ENCODE data around the gene CDC42BPB. TPM values are rescaled to one million over a fixed set of nuclear protein-coding genes. Genes with fewer than 3 reads are reported as not detected.

CDC42BPB gene
- total RNA-seq, 2 experiments from 2014 or later, result 2.0 to 2.5 TPM

GRCh38 chr14:102917469-102918211, 139.7 kb downstream of the CDC42BPB start:
- Mint-ChIP-seq H3K27me3 (no peaks in the 10 kb centered on the region), H3K9me3 (no peaks in the 10 kb centered on the region), H3K36me3 (no peaks in the 10 kb centered on the region), H3K4me3 (no peak overlapping the region), H3K27ac (no peak overlapping the region), H3K4me1 (no peaks in the 10 kb centered on the region)
- DNase-seq, result peak; percentile 47

GRCh38 chr14:102917056-102917385, 140.3 kb downstream of the CDC42BPB start:
- no peaks in the 10 kb centered on the region for H3K27me3 Mint-ChIP-seq
- H3K4me3 Mint-ChIP-seq, result no peak overlapping the region
- DNase-seq, result no peak
- no peaks in the 10 kb centered on the region for H3K9me3 Mint-ChIP-seq
- no peak overlapping the region for H3K27ac Mint-ChIP-seq
- no peaks in the 10 kb centered on the region for H3K36me3 Mint-ChIP-seq
- H3K4me1 Mint-ChIP-seq, result no peaks in the 10 kb centered on the region

GRCh38 chr14:102916347-102917055, 140.8 kb downstream of the CDC42BPB start:
- no peaks in the 10 kb centered on the region for H3K4me1 Mint-ChIP-seq
- no peak overlapping the region for H3K4me3 Mint-ChIP-seq
- no peaks in the 10 kb centered on the region for H3K9me3 Mint-ChIP-seq
- no peak overlapping the region for H3K27ac Mint-ChIP-seq
- DNase-seq, result no peak
- H3K36me3 Mint-ChIP-seq, result no peaks in the 10 kb centered on the region
- H3K27me3 Mint-ChIP-seq, result no peaks in the 10 kb centered on the region

- no peaks in the 10 kb centered on the region for H3K4me1 Mint-ChIP-seq
- no peak overlapping the region for H3K27ac Mint-ChIP-seq
- no peak for DNase-seq
These were observed 141.8 kb downstream of the CDC42BPB start for GRCh38 chr14:102915292-102916110.

GRCh38 chr14:102914474-102915291, 142.7 kb downstream of the CDC42BPB start:
- H3K36me3 Mint-ChIP-seq, result no peaks in the 10 kb centered on the region
- H3K27me3 Mint-ChIP-seq, result no peaks in the 10 kb centered on the region
- H3K4me3 Mint-ChIP-seq, result no peak overlapping the region
- DNase-seq, result no peak
- no peaks in the 10 kb centered on the region for H3K4me1 Mint-ChIP-seq
- no peak overlapping the region for H3K27ac Mint-ChIP-seq
- H3K9me3 Mint-ChIP-seq, result no peaks in the 10 kb centered on the region

More at GRCh38 chr14:102915292-102916110, 141.8 kb downstream of the CDC42BPB start:
- Mint-ChIP-seq H3K27me3 (no peaks in the 10 kb centered on the region), H3K9me3 (no peaks in the 10 kb centered on the region), H3K4me3 (no peak overlapping the region), H3K36me3 (no peaks in the 10 kb centered on the region)

- no peaks in the 10 kb centered on the region for H3K27me3 Mint-ChIP-seq
- H3K27ac Mint-ChIP-seq, result no peak overlapping the region
- no peak for DNase-seq
- H3K4me1 Mint-ChIP-seq, result no peaks in the 10 kb centered on the region
- H3K36me3 Mint-ChIP-seq, result no peaks in the 10 kb centered on the region
- H3K9me3 Mint-ChIP-seq, result no peaks in the 10 kb centered on the region
- no peak overlapping the region for H3K4me3 Mint-ChIP-seq
These were observed 143.8 kb downstream of the CDC42BPB start for GRCh38 chr14:102913341-102914211.

- DNase-seq, result no peak
- Mint-ChIP-seq H3K27ac (no peak overlapping the region), H3K27me3 (no peaks in the 10 kb centered on the region), H3K36me3 (peaks cover 2% of the 10 kb centered on the region), H3K4me1 (no peaks in the 10 kb centered on the region), H3K9me3 (no peaks in the 10 kb centered on the region), H3K4me3 (no peak overlapping the region)
These were observed 145.2 kb downstream of the CDC42BPB start for GRCh38 chr14:102911991-102912761.

- no peak for DNase-seq
- Mint-ChIP-seq H3K27me3 (no peaks in the 10 kb centered on the region), H3K4me3 (no peak overlapping the region), H3K9me3 (no peaks in the 10 kb centered on the region), H3K36me3 (peaks cover 2% of the 10 kb centered on the region), H3K4me1 (no peaks in the 10 kb centered on the region), H3K27ac (no peak overlapping the region)
These were observed 145.8 kb downstream of the CDC42BPB start for GRCh38 chr14:102911541-102911951.

- Mint-ChIP-seq H3K4me1 (no peaks in the 10 kb centered on the region), H3K36me3 (peaks cover 2% of the 10 kb centered on the region), H3K4me3 (no peak overlapping the region), H3K27ac (peak overlapping the region; percentile 40), H3K9me3 (no peaks in the 10 kb centered on the region), H3K27me3 (no peaks in the 10 kb centered on the region)
- no peak for DNase-seq
These were observed 146.9 kb downstream of the CDC42BPB start for GRCh38 chr14:102910442-102910841.

- Mint-ChIP-seq H3K4me1 (no peaks in the 10 kb centered on the region), H3K27ac (no peak overlapping the region), H3K27me3 (no peaks in the 10 kb centered on the region), H3K9me3 (no peaks in the 10 kb centered on the region), H3K4me3 (no peak overlapping the region), H3K36me3 (peaks cover 2% of the 10 kb centered on the region)
- no peak for DNase-seq
These were observed 147.4 kb downstream of the CDC42BPB start for GRCh38 chr14:102909911-102910310.

- no peak overlapping the region for H3K27ac Mint-ChIP-seq
- no peaks in the 10 kb centered on the region for H3K27me3 Mint-ChIP-seq
These were observed 147.9 kb downstream of the CDC42BPB start for GRCh38 chr14:102909462-102909861.

GRCh38 chr14:102908766-102909455, 148.4 kb downstream of the CDC42BPB start:
- Mint-ChIP-seq H3K36me3 (peaks cover 2% of the 10 kb centered on the region), H3K27ac (no peak overlapping the region), H3K4me3 (no peak overlapping the region), H3K27me3 (no peaks in the 10 kb centered on the region), H3K4me1 (no peaks in the 10 kb centered on the region), H3K9me3 (no peaks in the 10 kb centered on the region)
- no peak for DNase-seq

More at GRCh38 chr14:102909462-102909861, 147.9 kb downstream of the CDC42BPB start:
- H3K4me3 Mint-ChIP-seq, result no peak overlapping the region
- peaks cover 2% of the 10 kb centered on the region for H3K36me3 Mint-ChIP-seq
- H3K9me3 Mint-ChIP-seq, result no peaks in the 10 kb centered on the region
- no peak for DNase-seq
- no peaks in the 10 kb centered on the region for H3K4me1 Mint-ChIP-seq
